HG03457 (cell line): ENCODE measurements around the gene GSTCD.
"Not testable (repeated sequence)": the region's sequence is repeated elsewhere in the genome, so short reads cannot be mapped to it uniquely, and the experiment has no call there.

Source experiments
- ATAC-seq: cut with Tn5 transposase; IDR thresholded peaks from one replicate; pipeline ENCODE4 v1.9.1; 2021; ENCODE audit warnings: moderate number of reproducible peaks; ENCODE audit not compliant: unreplicated experiment

The GSTCD gene

GRCh38 chr4:105714932-105715331 lies 6.3 kb downstream of the GSTCD start:
- ATAC-seq = no peak

GRCh38 chr4:105715692-105716278 lies 7.2 kb downstream of the GSTCD start:
- no peak for ATAC-seq

DNA sequence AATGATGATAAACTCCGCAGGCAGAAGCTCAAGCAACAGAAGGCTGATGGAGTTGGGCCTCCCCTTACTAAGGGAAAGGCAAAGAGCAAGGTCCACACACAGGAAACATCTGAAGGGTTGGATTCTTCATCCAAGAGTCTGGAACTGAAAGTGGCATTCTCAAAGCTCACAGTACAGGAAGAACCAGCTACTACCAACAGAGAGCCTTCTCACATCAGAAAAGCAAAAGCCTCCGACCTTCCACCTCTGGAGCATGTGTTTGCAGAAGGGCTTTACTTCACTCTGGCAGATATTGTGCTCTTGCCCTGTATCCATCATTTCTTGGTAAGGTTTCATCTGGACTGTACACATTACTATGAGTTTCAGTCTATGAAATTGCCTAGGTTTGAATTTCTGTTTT lies 10.6 kb downstream of the GSTCD start:
- ATAC-seq = no peak

DNA sequence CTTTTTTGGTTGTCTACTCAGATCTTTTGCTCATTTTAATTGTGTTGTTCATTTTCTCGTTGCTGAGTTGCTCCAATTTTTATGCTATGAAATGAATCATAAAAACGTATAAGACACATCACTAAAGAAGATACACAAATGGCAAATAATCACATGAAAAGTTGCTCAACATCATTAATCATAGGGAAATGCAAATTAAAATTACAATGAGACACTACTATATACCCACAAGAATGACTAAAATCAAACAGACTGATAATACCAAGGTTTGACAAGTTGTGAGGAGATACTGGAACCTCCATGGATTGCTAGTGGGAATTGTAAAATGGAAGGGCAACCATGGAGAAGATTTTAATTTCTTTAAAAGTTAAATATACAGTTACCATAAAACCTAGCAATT lies 17.0 kb downstream of the GSTCD start:
- no peak for ATAC-seq

DNA sequence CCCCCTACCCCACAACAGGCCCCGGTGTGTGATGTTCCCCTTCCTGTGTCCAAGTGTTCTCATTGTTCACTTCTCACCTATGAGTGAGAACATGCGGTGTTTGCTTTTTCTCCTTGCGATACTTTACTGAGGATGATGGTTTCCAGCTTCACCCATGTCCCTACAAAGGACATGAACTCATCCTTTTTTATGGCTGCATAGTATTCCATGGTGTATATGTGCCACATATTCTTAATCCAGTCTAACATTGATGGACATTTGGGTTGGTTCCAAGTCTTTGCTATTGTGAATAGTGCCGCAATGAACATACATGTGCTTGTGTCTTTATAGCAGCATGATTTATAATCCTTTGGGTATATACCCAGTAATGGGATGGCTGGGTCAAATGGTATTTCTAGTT lies 21.3 kb downstream of the GSTCD start:
- not testable (repeated sequence) for ATAC-seq

DNA sequence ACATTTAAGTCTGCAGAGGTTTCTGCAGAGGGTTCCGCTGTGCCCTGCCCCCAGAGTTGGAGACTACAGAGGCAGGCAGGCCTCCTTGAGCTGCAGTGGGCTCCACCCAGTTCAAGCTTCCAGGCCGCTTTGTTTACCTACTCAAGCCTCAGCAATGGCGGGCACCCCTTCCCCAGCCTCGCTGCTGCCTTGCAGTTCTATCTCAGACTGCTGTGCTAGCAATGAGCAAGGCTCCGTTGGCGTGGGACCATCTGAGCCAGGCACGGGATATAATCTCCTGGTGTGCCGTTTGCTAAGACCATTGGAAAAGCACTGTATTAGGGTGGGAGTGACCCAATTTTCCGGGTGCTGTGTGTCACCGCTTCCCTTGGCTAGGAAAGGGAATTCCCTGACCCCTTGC lies 26.6 kb downstream of the GSTCD start:
- ATAC-seq = not testable (repeated sequence)

GRCh38 chr4:105741548-105741947 lies 33.0 kb downstream of the GSTCD start:
- no peak for ATAC-seq

- ATAC-seq = no peak
These were observed 39.6 kb downstream of the GSTCD start for GRCh38 chr4:105748222-105748621.

DNA sequence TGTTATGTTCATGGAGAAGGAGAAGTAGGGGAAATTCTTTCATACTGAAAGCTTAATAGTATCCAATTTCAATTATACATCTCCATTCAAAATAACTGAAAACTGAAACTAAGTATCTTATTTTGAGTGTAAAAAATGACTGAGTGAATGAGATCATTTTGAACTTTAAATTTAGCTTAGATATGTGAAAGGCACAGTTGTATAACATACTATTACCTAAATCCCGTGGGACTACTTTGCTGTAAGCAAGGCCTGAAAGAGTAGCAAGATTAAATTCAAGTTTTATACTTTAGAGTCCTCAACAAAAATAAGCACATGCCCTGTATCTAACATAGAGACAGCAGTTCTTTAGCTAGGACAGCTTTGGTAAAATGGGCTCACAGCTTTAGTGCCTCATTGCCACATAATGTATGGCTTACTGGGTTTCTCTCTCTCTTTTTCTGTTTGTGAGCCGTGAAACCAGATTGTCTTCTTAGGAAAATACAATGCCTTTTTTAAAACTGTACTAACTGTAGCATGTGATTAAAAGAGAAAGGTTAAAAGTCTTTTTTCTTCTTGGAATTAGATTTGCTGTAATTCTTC lies 43.2 kb downstream of the GSTCD start:
- ATAC-seq = no peak

GRCh38 chr4:105753361-105753760 lies 44.8 kb downstream of the GSTCD start:
- ATAC-seq = no peak

DNA sequence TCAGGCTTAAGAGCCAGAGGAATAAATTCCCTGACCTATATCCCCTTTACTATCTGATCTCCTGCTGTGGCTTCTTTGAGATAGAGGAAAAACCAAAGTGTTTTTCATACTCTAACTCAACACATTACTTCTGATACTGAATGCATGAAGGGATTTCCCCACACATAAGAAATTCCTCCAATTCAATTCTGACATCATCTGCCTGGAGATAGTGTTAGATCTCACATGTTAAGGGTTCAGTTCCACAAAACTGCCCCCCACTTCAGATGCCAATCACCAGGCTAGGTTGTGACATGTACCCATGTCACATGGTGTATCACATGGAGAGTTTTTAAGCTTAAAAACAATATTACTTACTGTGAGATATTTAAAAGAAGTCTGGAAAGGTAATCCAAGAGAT lies 46.8 kb downstream of the GSTCD start:
- no peak for ATAC-seq

- no peak for ATAC-seq
These were observed 50.4 kb downstream of the GSTCD start for GRCh38 chr4:105758958-105759357.

GRCh38 chr4:105765690-105766407 lies 57.3 kb downstream of the GSTCD start:
- no peak for ATAC-seq

GRCh38 chr4:105767579-105767978 lies 59.0 kb downstream of the GSTCD start:
- ATAC-seq = no peak

- ATAC-seq = not testable (repeated sequence)
These were observed 61.9 kb downstream of the GSTCD start for GRCh38 chr4:105770524-105770923.

DNA sequence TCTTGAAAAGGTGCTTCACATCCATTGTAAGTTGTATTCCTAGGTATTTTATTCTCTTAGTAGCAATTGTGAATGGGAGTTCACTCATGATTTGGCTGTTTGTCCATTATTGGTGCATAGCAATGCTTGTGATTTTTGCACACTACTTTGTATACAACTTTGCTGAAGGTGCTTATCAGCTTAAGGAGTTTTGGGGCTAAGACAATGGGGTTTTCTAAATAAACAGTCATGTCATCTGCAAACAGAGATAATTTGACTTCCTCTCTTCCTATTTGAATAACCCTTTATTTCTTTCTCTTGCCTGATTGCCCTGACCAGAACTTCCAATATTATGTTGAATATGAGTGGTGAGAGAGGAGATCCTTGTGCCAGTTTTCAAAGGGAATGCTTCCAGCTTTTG lies 63.5 kb downstream of the GSTCD start:
- ATAC-seq = not testable (repeated sequence)

GRCh38 chr4:105775760-105776415 lies 67.3 kb downstream of the GSTCD start:
- ATAC-seq = not testable (repeated sequence)

- no peak for ATAC-seq
These were observed 71.6 kb downstream of the GSTCD start for GRCh38 chr4:105780176-105780575.

DNA sequence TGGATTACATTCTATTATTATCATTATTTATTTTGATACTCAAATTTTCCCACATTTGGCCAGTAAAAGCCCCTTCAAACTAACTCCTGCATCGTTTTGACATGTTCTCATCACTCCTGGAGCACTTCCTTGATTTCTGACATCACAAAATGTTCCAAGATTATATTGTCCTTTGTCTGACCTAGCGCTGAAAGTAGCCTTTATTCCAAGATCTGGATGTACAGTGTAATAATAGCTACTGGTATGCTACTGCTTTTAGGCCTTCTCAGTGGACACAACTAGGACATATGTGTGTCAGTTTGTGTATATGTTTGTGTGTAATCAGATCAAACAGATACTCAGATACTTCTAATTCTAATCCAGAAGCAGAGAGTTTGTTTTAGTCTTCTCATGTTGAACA lies 76.2 kb downstream of the GSTCD start:
- no peak for ATAC-seq

DNA sequence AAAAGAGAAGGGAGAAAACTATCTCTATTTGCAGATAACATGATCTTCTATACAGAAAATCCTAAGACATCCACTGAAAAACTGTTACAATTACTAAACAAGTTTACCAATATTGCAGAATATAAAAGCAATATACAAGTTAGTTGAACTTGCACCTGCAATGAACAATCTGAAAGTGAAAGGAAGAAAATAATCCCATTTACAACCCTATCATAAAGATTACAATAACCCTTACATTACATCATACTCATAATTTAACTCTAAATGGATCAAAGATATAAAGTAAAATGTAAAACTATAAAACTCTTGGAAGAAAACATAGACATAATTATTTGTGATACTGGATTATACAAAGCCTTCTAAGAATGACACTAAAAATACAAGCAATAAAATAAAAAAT lies 77.2 kb downstream of the GSTCD start:
- ATAC-seq = no peak

GRCh38 chr4:105786748-105787147 lies 78.2 kb downstream of the GSTCD start:
- no peak for ATAC-seq

GRCh38 chr4:105797225-105797624 lies 88.6 kb downstream of the GSTCD start:
- no peak for ATAC-seq
